ENCODE measurements around the gene SERPINH1. TPM values are rescaled to one million over a fixed set of nuclear protein-coding genes. Genes with fewer than 3 reads are reported as not detected.

SERPINH1 gene
- total RNA-seq, 1 experiment from 2014 or later = 89.8 TPM

- ChIA-PET CTCF (interaction anchor here (0.7 to 1.2 kb wide), 3 partner anchors 10 to 145 kb away, joined by 3 to 5 read pairs (median 4); no protein-coding TSS in a partner anchor), POLR2A (interaction anchor here (0.6 to 0.9 kb wide), 2 partner anchors 117 to 204 kb away, joined by 3 read pairs; no protein-coding TSS in a partner anchor)
- TF ChIP-seq REST (IDR thresholded peaks at IDR 0.05; ENCODE audit: insufficient read depth in 1 of 2, low read depth in 2 of 2, low read length in 1 of 2) = no peak
- TF ChIP-seq TCF7L2 (IDR thresholded peaks at IDR 0.05; ENCODE audit: low read depth, low read length) = no peak
- no peak for TF ChIP-seq CTCF (IDR thresholded peaks at IDR 0.05)
- TF ChIP-seq POLR2AphosphoS5 (IDR thresholded peaks at IDR 0.05; ENCODE audit: low read depth, low read length) = no peak
- no peak for TF ChIP-seq SIN3A (IDR thresholded peaks at IDR 0.05; ENCODE audit: borderline replicate concordance, insufficient read depth, low read depth, low read length)
- in situ Hi-C loops (cut with HindIII; ENCODE audit: low pct_unique_long_range_greater_than_20kb, low sequenced_read_pairs) (no loop called here), intact Hi-C loops (cut with micrococcal nuclease; ENCODE audit: unreplicated experiment) (no loop called here)
- BruUV-seq (replicated peaks) = no TSS peak
- Histone ChIP-seq H3K4me1 (ENCODE audit: control insufficient read depth, insufficient read depth, low read length) (peaks cover 20% of the 10 kb centered on the region), H3K36me3 (ENCODE audit: control insufficient read depth, insufficient read depth, low read length) (no peaks in the 10 kb centered on the region), H3K4me3 (ENCODE audit: low read depth in 2 of 2, low read length in 2 of 2) (no peak overlapping the region), H3K27ac (ENCODE audit: low read length) (no peak overlapping the region), H3K9me3 (ENCODE audit: control insufficient read depth, insufficient read depth, low read depth, low read length) (no peaks in the 10 kb centered on the region), H3K27me3 (ENCODE audit: control insufficient read depth, insufficient read depth, low read length) (no peaks in the 10 kb centered on the region)
- no peak for ATAC-seq
- DNase-seq (ENCODE audit: low read depth, low spot score) = no peak
Measured at GRCh38 chr11:75533896-75534258, 28.2 kb upstream of the SERPINH1 start.

- intact Hi-C loops (cut with micrococcal nuclease; ENCODE audit: unreplicated experiment) (no loop called here), in situ Hi-C loops (cut with HindIII; ENCODE audit: low pct_unique_long_range_greater_than_20kb, low sequenced_read_pairs) (no loop called here)
- Histone ChIP-seq H3K4me3 (ENCODE audit: low read depth in 2 of 2, low read length in 2 of 2) (no peak overlapping the region), H3K4me1 (ENCODE audit: control insufficient read depth, insufficient read depth, low read length) (peaks cover 20% of the 10 kb centered on the region), H3K27me3 (ENCODE audit: control insufficient read depth, insufficient read depth, low read length) (no peaks in the 10 kb centered on the region), H3K9me3 (ENCODE audit: control insufficient read depth, insufficient read depth, low read depth, low read length) (no peaks in the 10 kb centered on the region), H3K27ac (ENCODE audit: low read length) (no peak overlapping the region), H3K36me3 (ENCODE audit: control insufficient read depth, insufficient read depth, low read length) (no peaks in the 10 kb centered on the region)
- POLR2A ChIA-PET = interaction anchor here (0.7 to 0.9 kb wide), 2 partner anchors 11 to 118 kb away, joined by 3 to 5 read pairs; no protein-coding TSS in a partner anchor
- TF ChIP-seq CTCF (IDR thresholded peaks at IDR 0.05) (no peak), POLR2AphosphoS5 (IDR thresholded peaks at IDR 0.05; ENCODE audit: low read depth, low read length) (no peak), TCF7L2 (IDR thresholded peaks at IDR 0.05; ENCODE audit: low read depth, low read length) (no peak), REST (IDR thresholded peaks at IDR 0.05; ENCODE audit: insufficient read depth in 1 of 2, low read depth in 2 of 2, low read length in 1 of 2) (no peak), SIN3A (IDR thresholded peaks at IDR 0.05; ENCODE audit: borderline replicate concordance, insufficient read depth, low read depth, low read length) (no peak)
- no TSS peak for BruUV-seq (replicated peaks)
- DNase-seq (ENCODE audit: low read depth, low spot score) (no peak), ATAC-seq (no peak)
- CTCF ChIA-PET = interaction anchor here (0.6 to 1.2 kb wide), 3 partner anchors 11 to 142 kb away, joined by 3 to 4 read pairs (median 4); no protein-coding TSS in a partner anchor
Measured at GRCh38 chr11:75534259-75535069, 27.6 kb upstream of the SERPINH1 start.
